H9 (cell line): ENCODE data around the gene NSMCE4A. TPM values are rescaled to one million over a fixed set of nuclear protein-coding genes. Genes with fewer than 3 reads are reported as not detected.

Experiments
- DNase-seq: peaks from one replicate; pipeline ENCODE4 v3.0.0-alpha.2; 2017
- H2AFZ ChIP-seq: one replicate; pipeline ENCODE4 v1.6.1; 2013; ENCODE audit warnings: mild to moderate bottlenecking, low read length, control low read depth, moderate library complexity
- H2AK5ac ChIP-seq: 2 replicates; pipeline ENCODE4 v1.6.1; 2013; ENCODE audit warnings: low read length, control low read depth, mixed read lengths; ENCODE audit not compliant: insufficient read length
- H2BK120ac ChIP-seq: one replicate; pipeline ENCODE4 v1.6.1; 2013; ENCODE audit warnings: low read depth, mild to moderate bottlenecking, low read length, control low read depth, inconsistent platforms; ENCODE audit not compliant: poor library complexity, severe bottlenecking
- H2BK12ac ChIP-seq: 2 replicates; pipeline ENCODE4 v1.6.1; 2013; ENCODE audit warnings: low read length, control low read depth, mixed read lengths, low read depth; ENCODE audit not compliant: insufficient read length
- H2BK15ac ChIP-seq: 2 replicates; pipeline ENCODE4 v1.6.1; 2013; ENCODE audit warnings: low read depth, low read length, control low read depth
- H2BK20ac ChIP-seq: one replicate; pipeline ENCODE4 v1.6.1; 2013; ENCODE audit warnings: low read depth, mild to moderate bottlenecking, low read length, control low read depth, inconsistent platforms; ENCODE audit not compliant: poor library complexity, severe bottlenecking
- H2BK5ac ChIP-seq: 2 replicates; pipeline ENCODE4 v1.6.1; 2013; ENCODE audit warnings: low read length, control low read depth, mixed read lengths; ENCODE audit not compliant: insufficient read length
- H3K14ac ChIP-seq: 2 replicates; pipeline ENCODE4 v1.6.1; 2013; ENCODE audit warnings: low read length, control low read depth; ENCODE audit not compliant: insufficient read depth
- H3K18ac ChIP-seq: 2 replicates; pipeline ENCODE4 v1.6.1; 2013; ENCODE audit warnings: low read depth, mild to moderate bottlenecking, mixed read lengths, low read length, control low read depth; ENCODE audit not compliant: insufficient read length
- H3K23ac ChIP-seq: 2 replicates; pipeline ENCODE4 v1.6.1; 2013; ENCODE audit warnings: low read length, control low read depth, mixed read lengths, low read depth; ENCODE audit not compliant: insufficient read length
- H3K23me2 ChIP-seq: 2 replicates; pipeline ENCODE4 v1.6.1; 2013; ENCODE audit warnings: low read depth, mild to moderate bottlenecking, mixed read lengths, low read length, control low read depth; ENCODE audit not compliant: insufficient read length, poor library complexity, severe bottlenecking
- H3K27ac ChIP-seq: 2 replicates; pipeline ENCODE4 v1.5.1; 2013; ENCODE audit warnings: low read length, control low read depth, mixed read lengths, low read depth; ENCODE audit not compliant: insufficient read length
- H3K27me3 ChIP-seq: 2 replicates; pipeline ENCODE4 v1.6.1; 2013; ENCODE audit warnings: low read length, control low read depth, inconsistent platforms; ENCODE audit not compliant: insufficient read depth
- H3K4ac ChIP-seq: 2 replicates; pipeline ENCODE4 v1.6.1; 2013; ENCODE audit warnings: low read depth, mild to moderate bottlenecking, control low read depth, inconsistent platforms, low read length, moderate library complexity
- H3K4me1 ChIP-seq: 2 replicates; pipeline ENCODE4 v1.6.1; 2013; ENCODE audit warnings: low read length, control low read depth, inconsistent platforms; ENCODE audit not compliant: insufficient read depth
- H3K4me2 ChIP-seq: 2 replicates; pipeline ENCODE4 v1.6.1; 2013; ENCODE audit warnings: low read length, control low read depth, mixed read lengths; ENCODE audit not compliant: insufficient read length, insufficient read depth
- H3K56ac ChIP-seq: 2 replicates; pipeline ENCODE4 v1.6.1; 2013; ENCODE audit warnings: low read depth, mild to moderate bottlenecking, mixed read lengths, low read length, control low read depth; ENCODE audit not compliant: insufficient read length
- H3K79me1 ChIP-seq: 2 replicates; pipeline ENCODE4 v1.6.1; 2013; ENCODE audit warnings: low read depth, mild to moderate bottlenecking, moderate library complexity, low read length, control low read depth, inconsistent platforms; ENCODE audit not compliant: insufficient read depth, poor library complexity, severe bottlenecking
- H3K79me2 ChIP-seq: 2 replicates; pipeline ENCODE4 v1.6.1; 2013; ENCODE audit warnings: low read length, control low read depth, inconsistent platforms; ENCODE audit not compliant: insufficient read depth
- H3K9ac ChIP-seq: 2 replicates; pipeline ENCODE4 v1.6.1; 2013; ENCODE audit warnings: low read length, control low read depth, mixed read lengths; ENCODE audit not compliant: insufficient read length; ENCODE audit errors: extremely low read depth
- H3K9me3 ChIP-seq: one replicate; pipeline ENCODE4 v1.6.1; 2013; ENCODE audit warnings: low read depth, low read length, inconsistent platforms; ENCODE audit not compliant: control insufficient read depth
- H3T11ph ChIP-seq: one replicate; pipeline ENCODE4 v1.6.1; 2013; ENCODE audit warnings: mild to moderate bottlenecking, low read length, control low read depth, inconsistent platforms
- H4K20me1 ChIP-seq: one replicate; pipeline ENCODE4 v1.6.1; 2013; ENCODE audit not compliant: control insufficient read depth, insufficient read length, insufficient read depth
- H4K5ac ChIP-seq: 2 replicates; pipeline ENCODE4 v1.6.1; 2013; ENCODE audit warnings: low read depth, mild to moderate bottlenecking, mixed read lengths, low read length, control low read depth; ENCODE audit not compliant: insufficient read length
- H4K8ac ChIP-seq: replicated peaks from 2 replicates; pipeline ENCODE4 v1.6.1; 2013; ENCODE audit warnings: low read length, control low read depth, mixed read lengths, low read depth; ENCODE audit not compliant: insufficient read length
- H4K91ac ChIP-seq: 2 replicates; pipeline ENCODE4 v1.6.1; 2013; ENCODE audit warnings: low read depth, mild to moderate bottlenecking, moderate library complexity, mixed read lengths, low read length, control low read depth; ENCODE audit not compliant: insufficient read length
- H3K27ac Mint-ChIP-seq, 3 experiments: 2 replicates in 2 of 3; 3 replicates in 1 of 3; pipeline ENCODE4 v1.8.0; 2020 to 2021; ENCODE audit warnings: mixed read lengths in 3 of 3, mild to moderate bottlenecking in 1 of 3, moderate library complexity in 1 of 3
- H3K27me3 Mint-ChIP-seq: 2 replicates; pipeline ENCODE4 v1.8.0; 2021; ENCODE audit warnings: low read depth, mild to moderate bottlenecking, moderate library complexity, mixed read lengths
- H3K36me3 Mint-ChIP-seq, 3 experiments: 2 replicates in 2 of 3; 3 replicates in 1 of 3; pipeline ENCODE4 v1.8.0; 2020 to 2021; ENCODE audit warnings: low read depth in 3 of 3, mixed read lengths in 3 of 3; ENCODE audit not compliant: insufficient read depth in 1 of 3
- H3K4me1 Mint-ChIP-seq, 2 experiments: 2 replicates each; pipeline ENCODE4 v1.8.0; 2020; ENCODE audit warnings: mixed read lengths in 2 of 2
- H3K4me3 Mint-ChIP-seq, 2 experiments: 2 replicates in 1 of 2; 3 replicates in 1 of 2; pipeline ENCODE4 v1.8.0; 2020 to 2021; ENCODE audit warnings: mild to moderate bottlenecking in 2 of 2, mixed read lengths in 2 of 2, moderate library complexity in 1 of 2
- H3K9me3 Mint-ChIP-seq, 2 experiments: 2 replicates in 1 of 2; 3 replicates in 1 of 2; pipeline ENCODE4 v1.8.0; 2020; ENCODE audit warnings: mild to moderate bottlenecking in 2 of 2, mixed read lengths in 2 of 2, moderate library complexity in 1 of 2
- CTCF ChIP-seq: fragments of 200-600 bp; sonication (generic); conservative IDR thresholded peaks from 3 replicates; pipeline ENCODE4 v1.8.0; 2021; ENCODE audit warnings: antibody characterized with exemption, mild to moderate bottlenecking
- WGBS: extraction: QIAGEN DNeasy Blood & Tissue Kit; methylation state at CpG from one replicate; pipeline ENCODE4 v1.1.7; 2013; ENCODE audit warnings: missing lambda C conversion rate, low lambda C conversion rate, mixed read lengths; ENCODE audit not compliant: insufficient read length; ENCODE audit errors: extremely low coverage; 5-methylcytosine and 5-hydroxymethylcytosine counted together
- total RNA-seq: library from RNA; stranded (reverse); gene quantifications from 2 replicates; pipeline ENCODE4 v1.2.1, GENCODE V29; 2021

The NSMCE4A gene
- total RNA-seq, 1 experiment from 2014 or later, result 59.0 TPM

- H4K5ac ChIP-seq, result no peak overlapping the region
- H3K27ac Mint-ChIP-seq, result peak overlapping the region in 1 of 3 experiments; percentile 27; a peak in 1 of 7 replicates
- no peak overlapping the region for H3K23ac ChIP-seq
- no peak overlapping the region for H2BK20ac ChIP-seq
- no peak overlapping the region for H2BK120ac ChIP-seq
- no peak overlapping the region for H3K27ac ChIP-seq
- no peak overlapping the region for H3K4me2 ChIP-seq
- H4K8ac ChIP-seq, result no peak overlapping the region
- H3K14ac ChIP-seq, result no peak overlapping the region
- H3K56ac ChIP-seq, result no peak overlapping the region
- no peak overlapping the region for H3K4ac ChIP-seq
- no peak overlapping the region for H2AK5ac ChIP-seq
- H2BK15ac ChIP-seq, result no peak overlapping the region
- no peaks in the 10 kb centered on the region for H4K20me1 ChIP-seq
- no peaks in the 10 kb centered on the region for H3K4me1 ChIP-seq
- no peaks in the 10 kb centered on the region; a peak in 1 of 7 replicates for H3K36me3 Mint-ChIP-seq
- no peaks in the 10 kb centered on the region for H3K27me3 ChIP-seq
- H4K91ac ChIP-seq, result no peak overlapping the region
- no peaks in the 10 kb centered on the region for H3K79me1 ChIP-seq
- no peaks in the 10 kb centered on the region for H3K23me2 ChIP-seq
- DNase-seq, result no peak
- WGBS, result no CpG with 5 or more reads among the region's 3 CpGs
- H3K9ac ChIP-seq, result no peak overlapping the region
- H2BK5ac ChIP-seq, result no peak overlapping the region
- H3K4me1 Mint-ChIP-seq, result peaks cover 20 to 22% of the 10 kb centered on the region in 2 experiments
- no peaks in the 10 kb centered on the region for H3K9me3 ChIP-seq
- no peak overlapping the region for H3T11ph ChIP-seq
- no peak overlapping the region for H2BK12ac ChIP-seq
- no peak overlapping the region for H3K4me3 Mint-ChIP-seq
- no peaks in the 10 kb centered on the region; the same call in 1 of the 2 replicates for H3K27me3 Mint-ChIP-seq
- TF ChIP-seq CTCF, result no peak
- no peak overlapping the region for H3K18ac ChIP-seq
- H2AFZ ChIP-seq, result no peak overlapping the region
- H3K9me3 Mint-ChIP-seq, result no peaks in the 10 kb centered on the region
- no peaks in the 10 kb centered on the region for H3K79me2 ChIP-seq
Measured at GRCh38 chr10:122014652-122015248, 39.7 kb upstream of the NSMCE4A start.
